ENCODE results near the gene NDRG3. TPM values are rescaled to one million over a fixed set of nuclear protein-coding genes. Genes with fewer than 3 reads are reported as not detected.

The NDRG3 gene
- total and polyA plus RNA-seq, 4 donors, result 12.2 to 20.8 (median 17.7) TPM

DNA sequence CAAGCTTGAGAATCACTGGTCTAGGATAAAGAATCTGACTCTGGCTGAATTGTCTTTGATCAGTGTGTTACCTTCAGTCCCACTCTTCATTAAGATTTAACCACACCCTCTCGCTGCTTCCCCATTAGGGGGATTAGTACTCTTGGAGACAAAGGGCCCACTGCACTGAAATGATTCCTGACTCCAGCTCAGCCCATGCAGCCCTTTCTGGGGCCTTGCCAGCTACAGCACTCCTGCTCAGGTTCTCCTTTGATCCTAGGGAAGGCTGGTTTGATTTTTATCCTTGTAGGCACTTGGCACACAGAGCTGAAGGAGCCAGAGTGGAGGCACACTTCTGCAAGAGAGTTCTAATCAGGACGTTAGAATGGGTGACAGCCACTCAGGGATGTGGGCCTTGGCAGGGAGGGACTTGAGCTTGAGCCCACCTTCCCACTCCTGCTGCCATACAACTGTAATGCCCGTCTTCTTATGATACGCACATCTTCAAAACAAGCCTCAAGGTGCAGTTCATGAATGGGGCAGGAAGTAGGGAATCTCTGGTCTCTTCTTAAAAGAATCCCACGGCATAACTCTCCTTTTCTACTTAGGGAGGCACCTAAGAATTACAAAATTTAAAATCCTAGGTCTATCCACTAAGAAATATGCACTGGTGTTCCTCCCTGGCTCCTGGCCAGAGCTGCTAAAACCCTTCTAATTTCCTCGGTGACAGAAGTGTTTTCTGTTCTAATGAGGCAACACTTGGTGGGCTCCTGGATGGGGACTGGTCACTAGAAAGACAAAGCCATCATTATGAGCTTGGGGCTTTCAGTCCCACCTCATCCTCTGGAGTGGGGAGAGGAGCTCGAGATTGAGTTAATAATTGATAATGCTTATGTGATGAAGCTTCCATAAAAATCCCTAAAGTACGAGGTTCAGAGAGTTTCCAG, 98.4 kb downstream of the NDRG3 start:
- TF ChIP-seq, protein P1, sequence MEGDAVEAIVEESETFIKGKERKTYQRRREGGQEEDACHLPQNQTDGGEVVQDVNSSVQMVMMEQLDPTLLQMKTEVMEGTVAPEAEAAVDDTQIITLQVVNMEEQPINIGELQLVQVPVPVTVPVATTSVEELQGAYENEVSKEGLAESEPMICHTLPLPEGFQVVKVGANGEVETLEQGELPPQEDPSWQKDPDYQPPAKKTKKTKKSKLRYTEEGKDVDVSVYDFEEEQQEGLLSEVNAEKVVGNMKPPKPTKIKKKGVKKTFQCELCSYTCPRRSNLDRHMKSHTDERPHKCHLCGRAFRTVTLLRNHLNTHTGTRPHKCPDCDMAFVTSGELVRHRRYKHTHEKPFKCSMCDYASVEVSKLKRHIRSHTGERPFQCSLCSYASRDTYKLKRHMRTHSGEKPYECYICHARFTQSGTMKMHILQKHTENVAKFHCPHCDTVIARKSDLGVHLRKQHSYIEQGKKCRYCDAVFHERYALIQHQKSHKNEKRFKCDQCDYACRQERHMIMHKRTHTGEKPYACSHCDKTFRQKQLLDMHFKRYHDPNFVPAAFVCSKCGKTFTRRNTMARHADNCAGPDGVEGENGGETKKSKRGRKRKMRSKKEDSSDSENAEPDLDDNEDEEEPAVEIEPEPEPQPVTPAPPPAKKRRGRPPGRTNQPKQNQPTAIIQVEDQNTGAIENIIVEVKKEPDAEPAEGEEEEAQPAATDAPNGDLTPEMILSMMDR (IDR thresholded peaks at IDR 0.05; ENCODE audit: control extremely low read depth, extremely low read depth), result no peak
- DNase-seq (peak; percentile 42 to 77 (median 72)), ATAC-seq (ENCODE audit: insufficient read depth, low FRiP score) (no peak)
- no peaks in the 10 kb centered on the region for H3K4me1 ChIP-seq (ENCODE audit: control insufficient read depth in 5 of 5, insufficient read depth in 5 of 5, low read length in 5 of 5)
- WGBS, 2 donors, result 61 to 77% methylated on average over 8 of the region's 8 CpGs
- H3K9ac ChIP-seq (ENCODE audit: insufficient read depth in 1 of 2, low read length in 2 of 2), result no peak overlapping the region
- no peak overlapping the region for H3K27ac ChIP-seq (ENCODE audit: low read depth in 1 of 2, low read length in 1 of 2)
- H3K27me3 ChIP-seq (ENCODE audit: control insufficient read depth in 3 of 3, insufficient read depth in 3 of 3, low read length in 2 of 3), result no peaks in the 10 kb centered on the region
- H3K36me3 ChIP-seq (ENCODE audit: control insufficient read depth in 4 of 4, insufficient read depth in 4 of 4, low read length in 4 of 4), result peaks cover 0 to 10% (median 2%) of the 10 kb centered on the region in 4 donors
- H3K4me3 ChIP-seq, result no peak overlapping the region
- H3K9me3 ChIP-seq (ENCODE audit: control insufficient read depth in 4 of 4, insufficient read depth in 3 of 4, low read length in 3 of 4), result no peaks in the 10 kb centered on the region

DNA sequence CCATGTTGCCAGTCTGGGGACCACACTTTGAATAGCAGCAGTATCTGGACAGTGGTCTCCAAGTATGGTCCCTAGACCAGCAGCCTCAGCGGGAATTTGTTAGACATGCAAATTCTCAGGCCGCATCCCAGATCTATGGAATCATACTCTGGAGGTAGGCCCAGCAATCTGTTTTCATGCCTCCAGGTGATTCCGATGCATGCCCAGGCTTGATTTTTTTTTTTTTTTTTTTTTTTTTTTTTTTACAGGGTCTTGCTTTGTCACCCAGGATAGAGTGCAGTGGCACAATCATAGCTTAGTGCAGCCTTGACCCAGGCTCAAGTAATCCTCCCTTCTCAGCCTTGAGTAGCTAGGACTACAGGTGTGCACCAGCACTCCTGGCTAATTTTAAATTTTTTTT, 99.2 kb downstream of the NDRG3 start:
- Histone ChIP-seq H3K36me3 (ENCODE audit: control insufficient read depth in 4 of 4, insufficient read depth in 4 of 4, low read length in 4 of 4) (peaks cover 0 to 5% (median under 1%) of the 10 kb centered on the region in 4 donors), H3K4me3 (no peak overlapping the region), H3K4me1 (ENCODE audit: control insufficient read depth in 5 of 5, insufficient read depth in 5 of 5, low read length in 5 of 5) (no peaks in the 10 kb centered on the region), H3K9ac (ENCODE audit: insufficient read depth in 1 of 2, low read length in 2 of 2) (no peak overlapping the region), H3K27ac (ENCODE audit: low read depth in 1 of 2, low read length in 1 of 2) (no peak overlapping the region), H3K27me3 (ENCODE audit: control insufficient read depth in 3 of 3, insufficient read depth in 3 of 3, low read length in 2 of 3) (no peaks in the 10 kb centered on the region), H3K9me3 (ENCODE audit: control insufficient read depth in 4 of 4, insufficient read depth in 3 of 4, low read length in 3 of 4) (no peaks in the 10 kb centered on the region)
- DNase-seq, result no peak
- WGBS, 2 donors, result 94 to 95% methylated on average over 3 of the region's 3 CpGs
- TF ChIP-seq, protein P1 (IDR thresholded peaks at IDR 0.05; ENCODE audit: control extremely low read depth, extremely low read depth), result no peak
- no peak for ATAC-seq (ENCODE audit: insufficient read depth, low FRiP score)

DNA sequence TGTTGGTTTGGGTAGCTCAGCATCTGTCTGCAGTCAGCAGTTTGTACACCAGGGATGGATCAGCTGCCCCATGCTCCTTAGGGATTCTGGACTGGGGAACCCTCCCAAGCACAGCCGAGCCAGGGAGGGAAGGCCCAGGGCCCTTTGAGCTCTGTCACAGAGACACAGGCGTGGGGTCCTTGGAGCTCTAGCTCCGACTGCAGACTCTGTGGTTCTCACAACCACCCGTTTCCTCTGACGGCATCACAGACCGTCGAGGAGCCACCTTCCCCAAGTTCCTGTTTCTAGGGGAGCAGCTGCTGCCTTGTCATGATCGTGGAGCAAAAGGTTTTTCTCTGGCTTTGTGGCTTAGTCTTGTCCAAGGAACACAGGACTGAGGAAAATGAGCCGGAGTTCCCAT, 99.9 kb downstream of the NDRG3 start, which contains the start of gene SLA2:
Gene SLA2 (minus strand): TSS at position 199 of the 400 bp plus-strand sequence. CDS start 4,861 bp downstream, outside the sequence.
- Histone ChIP-seq H3K27ac (ENCODE audit: low read depth in 1 of 2, low read length in 1 of 2) (no peak within 1 kb of the TSS), H3K27me3 (ENCODE audit: control insufficient read depth in 3 of 3, insufficient read depth in 3 of 3, low read length in 2 of 3) (no peaks in the 10 kb centered on the region), H3K36me3 (ENCODE audit: control insufficient read depth in 4 of 4, insufficient read depth in 4 of 4, low read length in 4 of 4) (no peaks in the 10 kb centered on the region), H3K9me3 (ENCODE audit: control insufficient read depth in 4 of 4, insufficient read depth in 3 of 4, low read length in 3 of 4) (no peaks in the 10 kb centered on the region), H3K9ac (ENCODE audit: insufficient read depth in 1 of 2, low read length in 2 of 2) (no peak within 1 kb of the TSS), H3K4me3 (no peak within 1 kb of the TSS), H3K4me1 (ENCODE audit: control insufficient read depth in 5 of 5, insufficient read depth in 5 of 5, low read length in 5 of 5) (no peaks in the 10 kb centered on the region)
- DNase-seq (peak in 1 of 3 donors; percentile 14), ATAC-seq (ENCODE audit: insufficient read depth, low FRiP score) (no peak)
- WGBS, 2 donors, result 20 to 38% methylated on average over 9 of the region's 9 CpGs
- TF ChIP-seq, protein P1 (IDR thresholded peaks at IDR 0.05; ENCODE audit: control extremely low read depth, extremely low read depth), result no peak

Measured in lung (tissue), 12 donors.